HG03571 (cell line): Measurements from ENCODE around the gene SMPDL3B.
"Not testable (repeated sequence)": the region's sequence is repeated elsewhere in the genome, so short reads cannot be mapped to it uniquely, and the experiment has no call there.

Experiments
- ATAC-seq: cut with Tn5 transposase; IDR thresholded peaks from one replicate; pipeline ENCODE4 v1.9.1; 2021; ENCODE audit not compliant: unreplicated experiment

The SMPDL3B gene

GRCh38 chr1:27967884-27968466 lies 33.2 kb downstream of the SMPDL3B start:
- no peak for ATAC-seq

- ATAC-seq = no peak
Observed at GRCh38 chr1:27968692-27969091, 33.9 kb downstream of the SMPDL3B start.

GRCh38 chr1:27970401-27970800 lies 35.6 kb downstream of the SMPDL3B start:
- ATAC-seq = no peak

- ATAC-seq = no peak
Observed at GRCh38 chr1:27971674-27972073, 36.9 kb downstream of the SMPDL3B start.

- no peak for ATAC-seq
Observed at GRCh38 chr1:27972141-27972540, 37.3 kb downstream of the SMPDL3B start.

- ATAC-seq = no peak
Observed at GRCh38 chr1:27973771-27974416, 39.1 kb downstream of the SMPDL3B start.

GRCh38 chr1:27974417-27974781 lies 39.6 kb downstream of the SMPDL3B start:
- no peak for ATAC-seq

- no peak for ATAC-seq
Observed at GRCh38 chr1:27979151-27979858, 44.5 kb downstream of the SMPDL3B start.

- no peak for ATAC-seq
Observed at GRCh38 chr1:27979859-27980201, 45.0 kb downstream of the SMPDL3B start.

- no peak for ATAC-seq
Observed at GRCh38 chr1:27980216-27980845, 45.5 kb downstream of the SMPDL3B start.

- ATAC-seq = no peak
Observed at GRCh38 chr1:27981145-27981544, 46.3 kb downstream of the SMPDL3B start.

- no peak for ATAC-seq
Observed at GRCh38 chr1:27990920-27991537, 56.2 kb downstream of the SMPDL3B start.

GRCh38 chr1:27992276-27992675 lies 57.5 kb downstream of the SMPDL3B start:
- no peak for ATAC-seq

- ATAC-seq = no peak
Observed at GRCh38 chr1:27993241-27993640, 58.4 kb downstream of the SMPDL3B start.

GRCh38 chr1:27994060-27994459 lies 59.3 kb downstream of the SMPDL3B start:
- no peak for ATAC-seq

- not testable (repeated sequence) for ATAC-seq
Observed at GRCh38 chr1:27994526-27994925, 59.7 kb downstream of the SMPDL3B start.

GRCh38 chr1:27999055-27999454 lies 64.3 kb downstream of the SMPDL3B start:
- ATAC-seq = no peak

GRCh38 chr1:28002600-28002999 lies 67.8 kb downstream of the SMPDL3B start:
- no peak for ATAC-seq

GRCh38 chr1:28003117-28003516 lies 68.3 kb downstream of the SMPDL3B start:
- ATAC-seq = not testable (repeated sequence)
